Sigmoid colon (tissue), 7 donors: ENCODE results near the gene AGBL5. TPM values are rescaled to one million over a fixed set of nuclear protein-coding genes. Genes with fewer than 3 reads are reported as not detected.

Experiments used
- DNase-seq: peaks from one replicate; pipeline ENCODE4 v3.0.0-alpha.2; 2019
- H3K27ac ChIP-seq, 4 donors: fragments of 200-600 bp; sonication (generic); one replicate each; pipeline ENCODE4 v1.5.1; 2016 to 2019; ENCODE audit warnings: mild to moderate bottlenecking in 1 of 4
- H3K27me3 ChIP-seq, 3 donors: fragments of 200-600 bp; sonication (generic); one replicate each; pipeline ENCODE4 v1.5.1; 2019; ENCODE audit warnings: mild to moderate bottlenecking in 1 of 3
- H3K36me3 ChIP-seq, 4 donors: fragments of 200-600 bp; sonication (generic); one replicate each; pipeline ENCODE4 v1.5.1; 2016 to 2019
- H3K4me1 ChIP-seq, 4 donors: fragments of 200-600 bp; sonication (generic); one replicate each; pipeline ENCODE4 v1.5.1; 2017 to 2019
- H3K4me3 ChIP-seq, 4 donors: fragments of 200-600 bp; sonication (generic); one replicate each; pipeline ENCODE4 v1.5.1; 2017 to 2019; ENCODE audit warnings: mild to moderate bottlenecking in 2 of 4, moderate library complexity in 1 of 4
- H3K9me3 ChIP-seq, 4 donors: fragments of 200-600 bp in 3 of 4; sonication (generic) in 3 of 4; one replicate each; pipeline versions ENCODE4 v1.5.1 to v1.6.1; 2013 to 2019
- EP300 ChIP-seq, 4 donors: sonication (generic); formaldehyde crosslinking; IDR thresholded peaks; one replicate each; pipeline ENCODE4 v1.6.1; 2017; ENCODE audit warnings: antibody characterized with exemption in 4 of 4
- POLR2A ChIP-seq, 2 donors: fragments of 450-650 bp; IDR thresholded peaks; one replicate each; pipeline ENCODE4 v1.6.1; 2016; ENCODE audit warnings: antibody characterized with exemption in 2 of 2, mild to moderate bottlenecking in 2 of 2, moderate library complexity in 2 of 2
- POLR2AphosphoS5 ChIP-seq, 4 donors: sonication (generic); formaldehyde crosslinking; IDR thresholded peaks; one replicate each; pipeline ENCODE4 v1.6.1; 2017; ENCODE audit warnings: antibody characterized with exemption in 4 of 4
- WGBS, 2 donors: extraction: QIAGEN DNeasy Blood & Tissue Kit; methylation state at CpG; one replicate each; pipeline ENCODE4 v1.1.7; 2013; 5-methylcytosine and 5-hydroxymethylcytosine counted together
- intact Hi-C: fragments of 100-400 bp; cut with DNase I; formaldehyde crosslinking; loops from one replicate; pipeline ENCODE4 v1.15.1; 2023
- polyA plus RNA-seq, 3 donors: library from polyadenylated mRNA; stranded (reverse); fragments of 200-250 nt; gene quantifications; one replicate each; pipeline ENCODE4 v1.2.3, GENCODE V29; 2013
- total RNA-seq, 4 donors: library from RNA; depleted of rRNA; stranded (reverse); fragments of >200 nt; gene quantifications; one replicate each; pipeline ENCODE4 v1.1.0, GENCODE V29; 2016
- TF ChIP-seq, protein P1 (sequence below), 4 experiments: fragments of 450-650 bp in 3 of 4; fragments of 200-600 bp in 1 of 4; IDR thresholded peaks; one replicate each; pipeline ENCODE4 v1.5.1; 2016 to 2019; ENCODE audit warnings: antibody characterized with exemption in 4 of 4, mild to moderate bottlenecking in 3 of 4, moderate library complexity in 2 of 4
- donor health status: healthy with polysubstance abuse.
- donor health status: Bipolar disorder and iron deficiency.
- donor health status: healthy.

The AGBL5 gene
- total and polyA plus RNA-seq, 7 donors: 12.4 to 23.3 (median 16.8) TPM

DNA sequence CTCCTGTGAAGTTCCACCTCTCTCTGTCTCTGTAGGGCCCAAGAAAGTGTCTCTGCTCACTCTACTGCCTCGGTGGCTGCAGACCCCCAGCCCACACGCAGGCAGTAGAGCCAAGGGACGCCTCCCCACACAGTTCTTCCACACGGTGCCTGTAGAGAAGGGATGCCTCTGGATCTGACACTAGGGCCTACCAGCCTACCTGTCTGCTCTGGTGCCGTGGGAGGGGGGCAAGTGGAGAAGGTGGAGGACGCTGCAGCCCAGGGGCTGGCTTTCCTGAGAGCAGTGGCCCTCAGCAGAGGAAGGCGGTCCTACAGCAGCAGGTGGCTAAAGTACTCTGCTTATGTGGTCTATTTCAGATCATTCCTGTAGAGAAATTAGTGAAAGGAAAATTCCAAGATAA is 27.7 kb upstream of the AGBL5 start:
- Histone ChIP-seq H3K27me3 (no peaks in the 10 kb centered on the region), H3K4me1 (peaks cover 0 to 6% (median 3%) of the 10 kb centered on the region in 4 donors), H3K27ac (no peak overlapping the region), H3K36me3 (peaks cover 6 to 62% (median 31%) of the 10 kb centered on the region in 4 donors), H3K4me3 (no peak overlapping the region), H3K9me3 (no peaks in the 10 kb centered on the region)
- intact Hi-C loops: no loop called here
- WGBS, 2 donors: 95 to 96% methylated on average over 7 of the region's 7 CpGs
- TF ChIP-seq, protein P1, sequence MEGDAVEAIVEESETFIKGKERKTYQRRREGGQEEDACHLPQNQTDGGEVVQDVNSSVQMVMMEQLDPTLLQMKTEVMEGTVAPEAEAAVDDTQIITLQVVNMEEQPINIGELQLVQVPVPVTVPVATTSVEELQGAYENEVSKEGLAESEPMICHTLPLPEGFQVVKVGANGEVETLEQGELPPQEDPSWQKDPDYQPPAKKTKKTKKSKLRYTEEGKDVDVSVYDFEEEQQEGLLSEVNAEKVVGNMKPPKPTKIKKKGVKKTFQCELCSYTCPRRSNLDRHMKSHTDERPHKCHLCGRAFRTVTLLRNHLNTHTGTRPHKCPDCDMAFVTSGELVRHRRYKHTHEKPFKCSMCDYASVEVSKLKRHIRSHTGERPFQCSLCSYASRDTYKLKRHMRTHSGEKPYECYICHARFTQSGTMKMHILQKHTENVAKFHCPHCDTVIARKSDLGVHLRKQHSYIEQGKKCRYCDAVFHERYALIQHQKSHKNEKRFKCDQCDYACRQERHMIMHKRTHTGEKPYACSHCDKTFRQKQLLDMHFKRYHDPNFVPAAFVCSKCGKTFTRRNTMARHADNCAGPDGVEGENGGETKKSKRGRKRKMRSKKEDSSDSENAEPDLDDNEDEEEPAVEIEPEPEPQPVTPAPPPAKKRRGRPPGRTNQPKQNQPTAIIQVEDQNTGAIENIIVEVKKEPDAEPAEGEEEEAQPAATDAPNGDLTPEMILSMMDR (IDR thresholded peaks at IDR 0.05): no peak
- no peak for TF ChIP-seq EP300 (IDR thresholded peaks at IDR 0.05)
- no peak for TF ChIP-seq POLR2A (IDR thresholded peaks at IDR 0.05)
- no peak for TF ChIP-seq POLR2AphosphoS5 (IDR thresholded peaks at IDR 0.05)
- no peak for DNase-seq

DNA sequence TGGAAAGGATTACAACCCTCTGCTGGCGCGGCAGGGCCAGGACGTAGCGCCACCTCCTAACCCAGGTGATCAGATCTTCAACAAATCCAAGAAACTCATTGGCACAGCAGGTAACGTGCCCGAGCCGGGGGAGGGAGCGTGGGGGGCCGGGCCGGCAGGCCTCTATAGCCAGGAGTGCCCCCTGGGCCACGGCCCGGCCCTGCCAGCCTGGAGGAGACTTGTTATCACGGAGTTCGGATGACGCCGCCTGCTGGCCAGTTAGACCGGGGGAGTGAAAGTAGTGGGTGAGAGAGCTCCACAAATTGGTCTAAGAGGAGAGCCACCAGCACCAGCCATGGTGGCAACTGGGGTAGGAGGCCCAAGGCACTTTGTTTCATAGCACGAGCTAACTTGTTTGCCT is 27.3 kb upstream of the AGBL5 start:
- no peaks in the 10 kb centered on the region for H3K9me3 ChIP-seq
- peaks cover 0 to 6% (median 3%) of the 10 kb centered on the region in 4 donors for H3K4me1 ChIP-seq
- no peak for TF ChIP-seq EP300 (IDR thresholded peaks at IDR 0.05)
- no peak for TF ChIP-seq POLR2A (IDR thresholded peaks at IDR 0.05)
- TF ChIP-seq, protein P1 (IDR thresholded peaks at IDR 0.05): no peak
- TF ChIP-seq POLR2AphosphoS5 (IDR thresholded peaks at IDR 0.05): no peak
- WGBS, 2 donors: 91% methylated on average over 18 of the region's 18 CpGs
- H3K27ac ChIP-seq: no peak overlapping the region
- H3K4me3 ChIP-seq: no peak overlapping the region
- DNase-seq: no peak
- intact Hi-C loops: no loop called here
- no peaks in the 10 kb centered on the region for H3K27me3 ChIP-seq
- H3K36me3 ChIP-seq: peaks cover 6 to 62% (median 31%) of the 10 kb centered on the region in 4 donors

GRCh38 chr2:27024812-27025211 is 26.7 kb upstream of the AGBL5 start:
- no peak for DNase-seq
- intact Hi-C loops: no loop called here
- WGBS, 2 donors: 92 to 96% methylated on average over 12 of the region's 12 CpGs
- Histone ChIP-seq H3K27me3 (no peaks in the 10 kb centered on the region), H3K27ac (no peak overlapping the region), H3K4me1 (peaks cover 0 to 5% (median 2%) of the 10 kb centered on the region in 4 donors), H3K36me3 (peaks cover 6 to 62% (median 31%) of the 10 kb centered on the region in 4 donors), H3K9me3 (no peaks in the 10 kb centered on the region), H3K4me3 (no peak overlapping the region)
- no peak for TF ChIP-seq POLR2A (IDR thresholded peaks at IDR 0.05)
- TF ChIP-seq POLR2AphosphoS5 (IDR thresholded peaks at IDR 0.05): no peak
- no peak for TF ChIP-seq EP300 (IDR thresholded peaks at IDR 0.05)
- TF ChIP-seq, protein P1 (IDR thresholded peaks at IDR 0.05): no peak

DNA sequence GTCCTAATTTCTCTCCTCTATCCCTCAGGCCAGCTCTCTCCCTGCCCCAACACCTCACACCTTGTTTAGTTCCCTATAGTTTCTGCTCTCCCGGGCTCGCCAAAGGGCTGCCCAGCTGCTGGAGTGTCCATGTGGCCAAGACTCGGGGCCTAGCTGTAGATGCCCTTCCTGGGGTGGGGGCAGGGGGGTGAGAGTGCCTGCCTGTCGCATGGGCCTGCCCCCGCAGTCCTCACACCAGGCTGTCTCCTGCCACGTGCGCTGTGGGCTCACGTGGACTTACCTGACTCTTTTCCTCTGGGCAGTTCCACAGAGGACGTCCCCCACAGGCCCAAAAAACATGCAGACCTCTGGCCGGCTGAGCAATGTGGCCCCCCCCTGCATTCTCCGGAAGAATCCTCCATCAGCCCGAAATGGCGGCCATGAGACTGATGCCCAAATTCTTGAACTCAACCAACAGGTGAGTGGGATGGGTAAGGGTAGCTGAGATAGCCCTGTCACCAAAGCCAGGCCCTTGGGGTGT is 26.1 kb upstream of the AGBL5 start:
- TF ChIP-seq EP300 (IDR thresholded peaks at IDR 0.05) (no peak), POLR2AphosphoS5 (IDR thresholded peaks at IDR 0.05) (no peak), POLR2A (IDR thresholded peaks at IDR 0.05) (no peak)
- TF ChIP-seq, protein P1 (IDR thresholded peaks at IDR 0.05): no peak
- Histone ChIP-seq H3K27me3 (no peaks in the 10 kb centered on the region), H3K27ac (no peak overlapping the region), H3K9me3 (no peaks in the 10 kb centered on the region), H3K4me1 (peaks cover 0 to 4% (median 0%) of the 10 kb centered on the region in 4 donors), H3K36me3 (peaks cover 6 to 62% (median 31%) of the 10 kb centered on the region in 4 donors), H3K4me3 (no peak overlapping the region)
- WGBS, 2 donors: 91 to 95% methylated on average over 13 of the region's 13 CpGs
- DNase-seq: no peak
- intact Hi-C loops: no loop called here
